ENCODE results near the gene PEAK3. TPM values are rescaled to one million over a fixed set of nuclear protein-coding genes. Genes with fewer than 3 reads are reported as not detected.

Gene PEAK3
- total RNA-seq, 4 donors from 2014 or later, result 0.30 to 0.97 (median 0.76) TPM

DNA sequence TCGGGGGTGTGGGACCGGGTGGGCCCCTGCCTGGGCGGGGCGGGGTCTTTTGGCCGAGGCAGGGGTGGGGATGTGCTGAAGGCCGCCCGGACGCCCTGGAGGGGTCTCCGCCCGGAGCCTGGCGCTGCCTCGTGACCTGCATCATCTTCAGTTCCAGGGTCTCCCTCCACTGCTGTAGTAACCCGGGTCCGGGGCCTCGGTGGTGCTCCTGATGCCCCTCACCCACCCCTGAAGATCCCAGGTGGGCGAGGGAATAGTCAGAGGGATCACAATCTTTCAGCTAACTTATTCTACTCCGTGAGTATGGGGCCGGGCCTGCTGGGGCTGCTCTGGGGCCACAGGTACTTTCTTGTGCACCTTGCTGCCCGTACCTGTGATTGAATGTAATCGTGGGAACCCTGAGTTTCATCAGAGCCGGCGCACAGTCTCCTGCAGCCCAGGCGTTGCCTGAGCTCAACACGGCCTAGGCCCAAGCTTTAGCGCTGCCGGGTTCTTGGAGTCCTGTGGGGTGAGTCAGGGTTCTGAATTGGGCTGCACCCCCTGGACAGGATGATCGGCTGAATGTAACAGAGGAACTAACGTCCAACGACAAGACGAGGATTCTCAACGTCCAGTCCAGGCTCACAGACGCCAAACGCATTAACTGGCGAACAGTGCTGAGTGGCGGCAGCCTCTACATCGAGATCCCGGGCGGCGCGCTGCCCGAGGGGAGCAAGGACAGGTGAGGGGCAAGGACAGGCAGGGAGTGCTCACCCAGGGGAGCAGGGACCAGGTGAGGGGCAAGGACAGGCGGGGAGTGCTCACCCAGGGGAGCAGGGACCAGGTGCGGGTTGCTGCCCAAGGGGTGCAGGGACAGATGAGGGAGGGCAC lies 10.5 kb downstream of the PEAK3 start:
- WGBS, 2 donors, result 27 to 29% methylated on average over 32 to 41 of the region's 43 CpGs

DNA sequence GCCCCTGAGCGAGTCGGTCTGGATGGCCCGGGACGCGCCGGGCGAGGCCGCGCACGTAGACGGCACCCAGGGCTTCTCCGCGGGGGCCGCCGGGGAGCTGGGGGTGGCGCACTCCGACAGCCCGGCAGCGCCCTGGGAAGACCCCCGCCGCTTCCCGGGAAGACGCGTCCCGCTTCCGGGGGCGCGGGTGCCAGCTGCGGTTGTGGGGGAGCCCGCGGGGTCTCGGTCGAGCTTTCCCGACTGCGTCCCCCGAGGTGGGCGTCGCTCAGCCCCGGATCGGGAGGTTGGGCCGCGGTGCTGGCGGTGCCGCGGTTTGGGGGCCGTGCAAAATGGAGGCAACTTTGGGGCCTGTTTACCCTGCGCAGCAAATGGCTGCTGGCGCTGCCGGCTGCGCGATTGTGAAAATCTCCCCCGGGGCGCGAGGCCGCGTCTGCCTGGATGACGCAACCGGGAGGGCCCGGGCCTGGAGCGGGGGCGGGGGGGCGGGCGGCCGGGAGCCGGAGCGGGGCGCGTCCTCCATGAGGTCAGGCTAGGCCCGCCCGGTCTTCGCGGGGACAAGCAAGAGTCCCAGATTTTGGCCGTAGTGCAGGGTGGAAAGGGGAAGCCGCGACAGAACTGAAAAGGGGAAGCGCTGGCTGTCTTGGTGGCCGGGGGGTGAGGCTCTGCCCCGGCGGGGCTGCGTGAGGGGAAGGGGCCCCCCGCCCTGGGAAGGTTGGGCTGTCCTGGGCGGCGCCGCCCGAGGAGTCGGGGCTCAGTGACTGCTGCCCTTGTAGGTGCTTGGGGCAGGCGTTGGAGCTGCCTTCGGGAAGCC lies 11.3 kb downstream of the PEAK3 start:
- peak overlapping the region; percentile 100 for H3K4me3 ChIP-seq (ENCODE audit: low read depth, poor library complexity, severe bottlenecking)
- peak; percentile 76 to 98 for DNase-seq (ENCODE audit: low spot score in 2 of 2)
- intact Hi-C loops (cut with DNase I; ENCODE audit: low total_unique reads), result loop anchor here (5.0 to 10.0 kb wide), 3 partner anchors 33 to 124 kb away; partner anchors contain the start of genes AP3D1, PLEKHJ1 and SF3A2
- WGBS, 2 donors, result 0% methylated on average over 39 to 79 of the region's 88 CpGs
- TF ChIP-seq, protein P1, sequence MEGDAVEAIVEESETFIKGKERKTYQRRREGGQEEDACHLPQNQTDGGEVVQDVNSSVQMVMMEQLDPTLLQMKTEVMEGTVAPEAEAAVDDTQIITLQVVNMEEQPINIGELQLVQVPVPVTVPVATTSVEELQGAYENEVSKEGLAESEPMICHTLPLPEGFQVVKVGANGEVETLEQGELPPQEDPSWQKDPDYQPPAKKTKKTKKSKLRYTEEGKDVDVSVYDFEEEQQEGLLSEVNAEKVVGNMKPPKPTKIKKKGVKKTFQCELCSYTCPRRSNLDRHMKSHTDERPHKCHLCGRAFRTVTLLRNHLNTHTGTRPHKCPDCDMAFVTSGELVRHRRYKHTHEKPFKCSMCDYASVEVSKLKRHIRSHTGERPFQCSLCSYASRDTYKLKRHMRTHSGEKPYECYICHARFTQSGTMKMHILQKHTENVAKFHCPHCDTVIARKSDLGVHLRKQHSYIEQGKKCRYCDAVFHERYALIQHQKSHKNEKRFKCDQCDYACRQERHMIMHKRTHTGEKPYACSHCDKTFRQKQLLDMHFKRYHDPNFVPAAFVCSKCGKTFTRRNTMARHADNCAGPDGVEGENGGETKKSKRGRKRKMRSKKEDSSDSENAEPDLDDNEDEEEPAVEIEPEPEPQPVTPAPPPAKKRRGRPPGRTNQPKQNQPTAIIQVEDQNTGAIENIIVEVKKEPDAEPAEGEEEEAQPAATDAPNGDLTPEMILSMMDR (IDR thresholded peaks at IDR 0.05), result no peak
- no peak for TF ChIP-seq POLR2A (IDR thresholded peaks at IDR 0.05)

More for the DNA sequence above, 10.5 kb downstream of the PEAK3 start:
- TF ChIP-seq, protein P1 (IDR thresholded peaks at IDR 0.05), result no peak
- TF ChIP-seq POLR2A (IDR thresholded peaks at IDR 0.05), result no peak
- peak overlapping the region; percentile 44 for H3K4me3 ChIP-seq (ENCODE audit: low read depth, poor library complexity, severe bottlenecking)
- intact Hi-C loops (cut with DNase I; ENCODE audit: low total_unique reads), result loop anchor here (5.0 to 10.0 kb wide), 3 partner anchors 34 to 123 kb away; partner anchors contain the start of genes AP3D1, PLEKHJ1 and SF3A2
- DNase-seq (ENCODE audit: low spot score in 2 of 2), result no peak

DNA sequence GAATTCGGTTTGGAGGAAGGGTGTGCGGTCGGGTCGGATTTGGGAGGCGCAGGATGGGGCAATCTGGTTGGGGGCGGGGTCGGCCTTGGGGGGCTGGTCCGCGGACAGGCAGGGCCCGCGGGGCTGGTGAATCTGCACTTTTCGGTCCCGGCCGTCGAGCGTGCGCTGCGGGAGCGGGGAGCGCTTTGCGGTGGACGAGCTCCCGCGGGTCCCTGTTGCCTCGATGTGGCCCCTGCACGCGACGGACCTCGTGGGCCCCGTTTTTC lies 11.9 kb downstream of the PEAK3 start:
- H3K4me3 ChIP-seq (ENCODE audit: low read depth, poor library complexity, severe bottlenecking), result peak overlapping the region; percentile 100
- WGBS, 2 donors, result 0 to 1% methylated on average over 17 to 30 of the region's 30 CpGs
- intact Hi-C loops (cut with DNase I; ENCODE audit: low total_unique reads), result loop anchor here (5.0 to 10.0 kb wide), 3 partner anchors 33 to 125 kb away; partner anchors contain the start of genes AP3D1, PLEKHJ1 and SF3A2
- peak; percentile 62 to 93 for DNase-seq (ENCODE audit: low spot score in 2 of 2)
- TF ChIP-seq POLR2A (IDR thresholded peaks at IDR 0.05), result no peak
- TF ChIP-seq, protein P1 (IDR thresholded peaks at IDR 0.05), result no peak

DNA sequence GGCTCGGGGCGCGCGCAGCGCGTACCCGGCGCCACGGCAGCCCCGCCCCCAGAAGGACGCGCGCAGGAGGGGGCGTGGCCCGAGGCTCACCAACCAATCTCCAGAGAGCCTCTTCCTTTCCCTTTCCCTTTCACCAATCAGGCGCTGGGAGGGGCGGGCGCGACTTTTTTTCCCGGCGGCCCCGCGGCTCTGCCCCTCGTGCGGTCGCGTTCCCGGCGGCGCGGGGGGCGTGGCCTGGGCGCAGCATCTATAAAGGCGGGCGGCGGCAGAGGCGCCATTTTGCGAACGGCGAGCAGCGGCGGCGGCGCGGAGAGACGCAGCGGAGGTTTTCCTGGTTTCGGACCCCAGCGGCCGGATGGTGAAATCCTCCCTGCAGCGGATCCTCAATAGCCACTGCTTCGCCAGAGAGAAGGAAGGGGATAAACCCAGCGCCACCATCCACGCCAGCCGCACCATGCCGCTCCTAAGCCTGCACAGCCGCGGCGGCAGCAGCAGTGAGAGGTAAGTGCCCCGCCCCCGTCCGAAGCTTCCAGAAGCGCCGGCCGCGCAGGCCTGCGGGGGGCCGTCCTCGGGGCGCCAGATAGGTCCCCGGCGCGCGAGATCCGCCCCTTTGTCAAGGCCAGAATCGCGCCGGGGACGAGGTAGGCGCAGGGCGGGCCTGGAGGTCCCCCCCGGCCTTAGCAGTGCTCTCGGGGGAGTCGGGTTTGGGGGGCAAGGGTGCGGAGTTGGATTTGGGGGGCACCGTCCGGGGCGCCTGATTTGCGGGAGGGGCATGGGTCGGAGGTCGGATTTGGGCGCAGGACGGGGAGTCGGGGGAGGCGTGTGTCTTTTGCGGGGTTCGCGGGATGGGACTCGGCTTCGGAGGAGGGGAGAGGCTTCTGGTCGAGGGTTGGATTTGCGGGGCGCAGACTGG lies 12.5 kb downstream of the PEAK3 start:
- H3K4me3 ChIP-seq (ENCODE audit: low read depth, poor library complexity, severe bottlenecking), result peak overlapping the region; percentile 100
- peak; percentile 97 to 100 for DNase-seq (ENCODE audit: low spot score in 2 of 2)
- intact Hi-C loops (cut with DNase I; ENCODE audit: low total_unique reads), result loop anchor here (5.0 to 10.0 kb wide), 3 partner anchors 32 to 125 kb away; partner anchors contain the start of genes AP3D1, PLEKHJ1 and SF3A2
- TF ChIP-seq POLR2A (IDR thresholded peaks at IDR 0.05), result peak in 1 of 2 donors; percentile 100
- TF ChIP-seq, protein P1 (IDR thresholded peaks at IDR 0.05), result peak in 1 of 3 donors; percentile 16
- WGBS, 2 donors, result 1% methylated on average over 64 to 66 of the region's 103 CpGs

DNA sequence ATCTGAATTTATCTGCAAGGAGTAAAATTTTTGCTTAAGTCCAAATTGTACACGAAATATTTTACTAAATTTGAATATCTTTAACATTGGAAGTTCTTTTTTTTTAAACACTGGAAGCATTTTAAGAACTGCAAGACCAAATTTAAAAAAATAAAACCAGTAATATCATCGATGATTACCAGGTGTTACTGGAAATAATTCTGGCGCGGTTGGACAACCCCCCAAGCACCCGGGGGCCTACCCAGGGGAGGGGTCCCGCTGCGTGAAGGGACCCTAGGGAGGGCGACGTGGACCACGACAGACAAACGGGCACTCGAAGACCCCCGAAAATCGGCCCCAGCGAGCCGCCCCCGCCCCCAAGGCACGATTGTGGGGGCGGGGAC lies 13.1 kb downstream of the PEAK3 start:
- DNase-seq (ENCODE audit: low spot score in 2 of 2), result no peak
- peak overlapping the region; percentile 27 for H3K4me3 ChIP-seq (ENCODE audit: low read depth, poor library complexity, severe bottlenecking)
- intact Hi-C loops (cut with DNase I; ENCODE audit: low total_unique reads), result no loop called here
- 1 to 2% methylated on average over 13 to 16 of the region's 19 CpGs for WGBS, 2 donors
- TF ChIP-seq POLR2A (IDR thresholded peaks at IDR 0.05), result no peak
- TF ChIP-seq, protein P1 (IDR thresholded peaks at IDR 0.05), result no peak

All from lower leg skin (tissue), 4 donors.